Right kidney (tissue), 1 donor: Measurements from ENCODE around the gene BBS1.
"Not testable (repeated sequence)": the region's sequence is repeated elsewhere in the genome, so short reads cannot be mapped to it uniquely, and the experiment has no call there.

Experiments used
- DNase-seq: peaks from one replicate; pipeline ENCODE4 v3.0.0-alpha.2; 2016

The BBS1 gene

DNA sequence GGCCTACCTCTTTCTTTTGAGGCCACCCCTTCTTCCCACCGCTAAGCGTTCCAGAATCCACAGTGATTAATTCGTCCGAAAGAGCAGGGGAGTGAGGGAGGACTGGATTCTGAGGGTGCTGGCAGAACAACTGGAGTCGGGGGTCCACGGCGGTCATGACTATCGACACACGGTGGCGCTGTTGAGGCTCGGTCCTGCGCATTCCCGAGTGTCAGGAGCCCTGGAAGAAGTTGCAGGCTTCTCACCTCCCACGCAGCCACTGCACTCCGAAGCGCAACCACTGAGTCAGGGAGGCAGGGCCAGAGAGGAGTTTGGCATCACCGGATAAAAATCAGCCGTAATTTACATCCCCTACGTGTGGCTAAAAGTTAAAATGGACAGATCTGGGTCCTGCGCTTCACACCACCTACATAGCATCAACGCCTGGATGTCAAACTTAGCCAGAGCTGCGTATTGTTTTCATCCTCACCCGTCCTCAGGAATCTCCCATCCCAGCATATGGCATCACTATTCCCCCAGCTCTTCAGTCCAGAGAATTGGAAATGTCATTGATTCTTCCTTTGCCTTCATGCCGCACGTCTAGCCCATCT is 68.7 kb downstream of the BBS1 start:
- peak; percentile 73 for DNase-seq

DNA sequence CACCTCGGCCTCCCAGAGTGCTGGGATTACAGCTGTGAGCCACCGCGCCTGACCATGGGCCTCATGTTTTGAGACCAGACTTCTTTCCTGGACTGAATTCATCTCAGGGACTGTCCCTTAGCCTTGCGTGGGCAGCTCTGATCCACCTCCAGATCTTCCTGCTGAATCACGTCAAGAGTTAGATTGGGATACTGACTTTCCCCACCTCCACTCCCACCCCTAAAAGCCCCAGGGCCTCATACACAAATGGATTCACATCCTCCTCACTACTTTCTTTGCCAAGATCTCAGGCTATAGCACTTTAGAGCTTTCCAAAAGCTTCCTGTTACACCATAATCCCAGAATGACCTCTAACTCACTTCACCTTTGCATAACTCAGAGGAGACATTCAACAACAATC is 70.4 kb downstream of the BBS1 start:
- no peak for DNase-seq

DNA sequence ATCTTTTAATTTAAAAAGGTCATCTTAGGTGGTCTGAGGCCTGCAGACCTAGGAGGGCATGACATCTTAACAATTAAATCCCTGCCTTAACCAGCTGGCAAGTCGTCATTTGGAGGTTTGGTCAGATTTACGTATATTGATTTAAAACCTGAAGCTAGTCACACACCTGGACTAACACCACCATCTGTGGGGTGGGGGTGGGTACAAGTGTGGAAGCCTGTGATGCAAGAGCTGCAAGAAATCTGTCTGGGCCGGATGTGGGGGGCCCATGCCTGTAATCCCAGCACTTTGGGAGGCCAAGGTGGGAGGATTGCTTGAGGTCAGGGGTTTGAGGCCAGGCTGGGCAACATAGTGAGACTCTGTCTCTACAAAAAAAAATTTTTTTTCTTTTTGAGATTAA is 70.8 kb downstream of the BBS1 start:
- DNase-seq, result no peak

DNA sequence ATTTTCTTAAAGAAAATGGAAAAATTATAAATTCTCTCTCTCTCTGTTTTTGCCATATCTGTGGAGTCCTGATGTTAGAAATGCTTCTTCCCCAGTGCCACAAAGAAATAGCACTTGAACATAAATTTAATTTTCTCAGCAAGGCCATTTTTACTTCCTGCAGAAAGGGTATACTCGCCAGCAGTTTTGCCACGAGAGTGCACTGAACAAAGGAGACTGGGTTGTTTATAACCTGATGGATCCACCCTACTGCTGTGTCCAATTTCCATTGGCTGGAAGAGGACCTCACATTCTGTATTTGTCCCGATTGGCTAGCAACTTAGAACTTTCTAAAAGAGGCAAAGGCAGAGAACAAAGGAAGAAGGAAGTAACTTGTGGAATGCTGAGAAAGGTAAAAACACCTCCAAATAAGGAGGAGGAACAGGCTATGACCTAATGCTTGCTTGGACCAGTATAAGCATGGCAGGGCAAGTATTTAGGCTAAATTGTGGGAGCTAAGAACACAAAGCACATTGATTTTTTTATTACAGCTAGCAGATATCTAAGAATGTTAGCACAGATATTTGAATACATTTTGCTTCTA is 72.2 kb downstream of the BBS1 start:
- not testable (repeated sequence) for DNase-seq
